K562 (cell line): Measurements from ENCODE around the gene FANCD2. TPM values are rescaled to one million over a fixed set of nuclear protein-coding genes. Genes with fewer than 3 reads are reported as not detected.

Source experiments
- ARNT ChIP-seq, 2 experiments: fragments of 450-650 bp; IDR thresholded peaks; 2 replicates each; pipeline ENCODE4 v1.6.1; 2016; ENCODE audit warnings: mild to moderate bottlenecking in 1 of 2
- BRCA1 ChIP-seq, 2 experiments: fragments of 450-650 bp in 1 of 2; sonication (generic) in 1 of 2; formaldehyde crosslinking in 1 of 2; IDR thresholded peaks; 2 replicates each; pipeline versions ENCODE4 v1.5.0 to v1.6.1; 2017 to 2020; ENCODE audit warnings: mild to moderate bottlenecking in 1 of 2, missing genetic modification reagents in 1 of 2
- CAMTA2 ChIP-seq: fragments of 250-450 bp; sonication (Bioruptor Pico); conservative IDR thresholded peaks from 2 replicates; pipeline ENCODE4 v1.5.1; 2022
- CBFB ChIP-seq: sonication (generic); formaldehyde crosslinking; IDR thresholded peaks from 2 replicates; pipeline ENCODE4 v1.4.0; 2020; ENCODE audit warnings: mild to moderate bottlenecking, missing genetic modification reagents
- CHD2 ChIP-seq: IDR thresholded peaks from 2 replicates; pipeline ENCODE4 v1.6.1; 2011; ENCODE audit warnings: low read depth, low read length
- CREM ChIP-seq: IDR thresholded peaks from 2 replicates; pipeline ENCODE4 v1.6.1; 2014; ENCODE audit warnings: antibody characterized with exemption, low read depth
- CTBP1 ChIP-seq: fragments of 450-650 bp; IDR thresholded peaks from 2 replicates; pipeline ENCODE4 v1.6.1; 2016; ENCODE audit warnings: borderline replicate concordance
- DPF2 ChIP-seq: fragments of 450-650 bp; IDR thresholded peaks from 2 replicates; pipeline ENCODE4 v1.6.1; 2016
- E2F6 ChIP-seq, 2 experiments: IDR thresholded peaks; 2 replicates each; pipeline ENCODE4 v1.6.1; 2011; ENCODE audit warnings: borderline replicate concordance in 1 of 2, control low read depth in 1 of 2, low read depth in 1 of 2, low read length in 1 of 2, mild to moderate bottlenecking in 1 of 2, mixed read lengths in 1 of 2, moderate library complexity in 1 of 2; ENCODE audit not compliant: insufficient read depth in 1 of 2, insufficient read length in 1 of 2, poor library complexity in 1 of 2, severe bottlenecking in 1 of 2; ENCODE audit errors: extremely low read depth in 1 of 2
- ERF ChIP-seq: fragments of 450-650 bp; formaldehyde crosslinking; IDR thresholded peaks from 2 replicates; pipeline ENCODE4 v1.4.0; 2020; ENCODE audit warnings: mild to moderate bottlenecking, mixed read lengths
- KDM5B ChIP-seq: fragments of 200-600 bp; sonication (generic); IDR thresholded peaks from 2 replicates; pipeline ENCODE4 v1.6.1; 2012; ENCODE audit warnings: low read depth, mild to moderate bottlenecking, moderate library complexity, low read length, control low read depth, inconsistent platforms; ENCODE audit not compliant: insufficient replicate concordance
- MAFG ChIP-seq: fragments of 450-650 bp; conservative IDR thresholded peaks from 2 replicates; pipeline ENCODE4 v1.6.1; 2016; ENCODE audit warnings: missing genetic modification characterization, missing compliant biosample characterization
- MBD2 ChIP-seq: sonication (generic); IDR thresholded peaks from 2 replicates; pipeline ENCODE4 v1.6.1; 2016; ENCODE audit warnings: low read depth, borderline replicate concordance
- MLX ChIP-seq, 2 experiments: fragments of 450-650 bp in 1 of 2; sonication (generic) in 1 of 2; formaldehyde crosslinking; conservative IDR thresholded peaks; 2 replicates each; pipeline versions ENCODE4 v1.4.0 to v1.8.1; 2020 to 2022; ENCODE audit warnings: mild to moderate bottlenecking in 1 of 2, missing genetic modification reagents in 1 of 2
- MTA2 ChIP-seq: fragments of 450-650 bp; IDR thresholded peaks from 2 replicates; pipeline ENCODE4 v1.6.1; 2016; ENCODE audit warnings: low read depth
- NEUROD1 ChIP-seq: fragments of 150-350 bp; IDR thresholded peaks from 2 replicates; pipeline ENCODE4 v1.6.1; 2014; ENCODE audit warnings: borderline replicate concordance, low read length, low read depth; ENCODE audit not compliant: partially characterized antibody
- NFATC3 ChIP-seq: fragments of 450-650 bp; IDR thresholded peaks from 2 replicates; pipeline ENCODE4 v1.6.1; 2017; ENCODE audit warnings: mild to moderate bottlenecking
- NUFIP1 ChIP-seq: fragments of 450-650 bp; IDR thresholded peaks from 2 replicates; pipeline ENCODE4 v1.6.1; 2018; ENCODE audit not compliant: partially characterized antibody
- SMAD1 ChIP-seq: fragments of 150-350 bp; IDR thresholded peaks from 2 replicates; pipeline ENCODE4 v1.6.1; 2014; ENCODE audit warnings: low read length, low read depth; ENCODE audit not compliant: partially characterized antibody
- TCF3 ChIP-seq: sonication (generic); formaldehyde crosslinking; IDR thresholded peaks from 2 replicates; pipeline ENCODE4 v1.4.0; 2020; ENCODE audit warnings: mild to moderate bottlenecking, missing genetic modification reagents
- TRIM28 ChIP-seq: fragments of 450-650 bp; IDR thresholded peaks from 2 replicates; pipeline ENCODE4 v1.6.1; 2017
- ZKSCAN3 ChIP-seq: fragments of 250-450 bp; sonication (Bioruptor Pico); IDR thresholded peaks from 2 replicates; pipeline ENCODE4 v1.4.0; 2020
- ZNF184 ChIP-seq: sonication (generic); formaldehyde crosslinking; IDR thresholded peaks from 2 replicates; pipeline ENCODE4 v1.5.0; 2020; ENCODE audit warnings: missing genetic modification reagents
- ZNF311 ChIP-seq: fragments of 250-450 bp; sonication (Bioruptor Pico); IDR thresholded peaks from 2 replicates; pipeline ENCODE4 v1.4.0; 2020; ENCODE audit warnings: mild to moderate bottlenecking, moderate library complexity
- ZNF316 ChIP-seq: fragments of 450-650 bp; IDR thresholded peaks from 2 replicates; pipeline ENCODE4 v1.6.1; 2016
- ZNF431 ChIP-seq: sonication (generic); formaldehyde crosslinking; IDR thresholded peaks from 2 replicates; pipeline ENCODE4 v1.8.0; 2022; ENCODE audit warnings: mild to moderate bottlenecking, missing genetic modification reagents
- ZNF445 ChIP-seq: fragments of 250-450 bp; sonication (Bioruptor Pico); IDR thresholded peaks from 2 replicates; pipeline ENCODE4 v1.4.0; 2020; ENCODE audit warnings: low read depth, mild to moderate bottlenecking, moderate library complexity
- ZNF778 ChIP-seq: fragments of 450-650 bp; formaldehyde crosslinking; IDR thresholded peaks from 2 replicates; pipeline ENCODE4 v1.4.0; 2020; ENCODE audit warnings: mild to moderate bottlenecking, moderate library complexity
- ZNF830 ChIP-seq: fragments of 250-450 bp; sonication (Bioruptor Pico); IDR thresholded peaks from 2 replicates; pipeline ENCODE4 v1.5.0; 2021; ENCODE audit warnings: mild to moderate bottlenecking
- polyA plus RNA-seq, 8 experiments: library from polyadenylated mRNA; depleted of rRNA in 4 of 8; stranded (reverse) in 5 of 8; unstranded in 3 of 8; fragments of >200 nt; fragmentation: Nextera tagmentation in 2 of 8; fragmentation: Illumina TruSeq in 1 of 8; extraction: Ambion mirVana in 2 of 8; extraction: Trizol in 1 of 8; gene quantifications; 2 replicates each; pipeline versions ENCODE4 v1.2.1 to v1.2.3, GENCODE V29; 2011 to 2014; ENCODE audit warnings: inconsistent platforms in 1 of 8, missing spikeins in 1 of 8
- total RNA-seq, 7 experiments: library from RNA; depleted of rRNA in 6 of 7; stranded (reverse); fragments of >200 nt in 6 of 7; fragmentation: Illumina TruSeq in 2 of 7; extraction: Trizol in 2 of 7; gene quantifications; 2 replicates each; pipeline versions ENCODE4 v1.2.1 to v1.2.3, GENCODE V29; 2011 to 2021; ENCODE audit warnings: low replicate concordance in 1 of 7
- TF ChIP-seq, protein P1 (sequence below): fragments of 450-650 bp; formaldehyde crosslinking; IDR thresholded peaks from 2 replicates; pipeline ENCODE4 v1.4.0; 2020; ENCODE audit warnings: mild to moderate bottlenecking, mixed read lengths

Gene FANCD2
- total and polyA plus RNA-seq, 9 of the 15 experiments (the other 6 are each of a cell fraction or from before 2014, with no cell fraction given): 59.4 to 137 (median 96.1) TPM

DNA sequence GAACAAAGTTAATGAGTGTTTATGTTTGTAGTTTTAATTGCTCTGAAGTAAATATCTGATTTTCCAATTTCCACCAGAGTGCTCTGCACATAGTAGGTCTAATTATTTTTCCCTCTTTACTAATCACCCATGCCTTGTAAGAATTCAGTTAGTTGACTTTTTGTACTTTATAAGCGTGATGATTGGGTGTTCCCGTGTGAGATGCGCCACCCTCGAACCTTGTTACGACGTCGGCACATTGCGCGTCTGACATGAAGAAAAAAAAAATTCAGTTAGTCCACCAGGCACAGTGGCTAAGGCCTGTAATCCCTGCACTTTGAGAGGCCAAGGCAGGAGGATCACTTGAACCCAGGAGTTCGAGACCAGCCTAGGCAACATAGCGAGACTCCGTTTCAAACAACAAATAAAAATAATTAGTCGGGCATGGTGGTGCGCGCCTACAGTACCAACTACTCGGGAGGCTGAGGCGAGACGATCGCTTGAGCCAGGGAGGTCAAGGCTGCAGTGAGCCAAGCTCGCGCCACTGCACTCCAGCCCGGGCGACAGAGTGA, 114.8 kb downstream of the FANCD2 start (continued):
- no peak for TF ChIP-seq CTBP1
- no peak for TF ChIP-seq MAFG
- TF ChIP-seq MBD2: no peak
- no peak for TF ChIP-seq KDM5B
- no peak for TF ChIP-seq E2F6 (IDR thresholded peaks at IDR 0.05; ENCODE audit: borderline replicate concordance in 1 of 2, extremely low read depth in 1 of 2, insufficient read depth in 1 of 2, insufficient read length in 1 of 2, low read depth in 1 of 2, low read length in 1 of 2, poor library complexity in 1 of 2, severe bottlenecking in 1 of 2)
- no peak for TF ChIP-seq NEUROD1
- TF ChIP-seq TCF3: no peak
- TF ChIP-seq ZNF778 (CRISPR knock-in tag): no peak
- TF ChIP-seq NUFIP1: no peak
- TF ChIP-seq MTA2: no peak
- TF ChIP-seq CAMTA2: no peak
- TF ChIP-seq, protein P1, sequence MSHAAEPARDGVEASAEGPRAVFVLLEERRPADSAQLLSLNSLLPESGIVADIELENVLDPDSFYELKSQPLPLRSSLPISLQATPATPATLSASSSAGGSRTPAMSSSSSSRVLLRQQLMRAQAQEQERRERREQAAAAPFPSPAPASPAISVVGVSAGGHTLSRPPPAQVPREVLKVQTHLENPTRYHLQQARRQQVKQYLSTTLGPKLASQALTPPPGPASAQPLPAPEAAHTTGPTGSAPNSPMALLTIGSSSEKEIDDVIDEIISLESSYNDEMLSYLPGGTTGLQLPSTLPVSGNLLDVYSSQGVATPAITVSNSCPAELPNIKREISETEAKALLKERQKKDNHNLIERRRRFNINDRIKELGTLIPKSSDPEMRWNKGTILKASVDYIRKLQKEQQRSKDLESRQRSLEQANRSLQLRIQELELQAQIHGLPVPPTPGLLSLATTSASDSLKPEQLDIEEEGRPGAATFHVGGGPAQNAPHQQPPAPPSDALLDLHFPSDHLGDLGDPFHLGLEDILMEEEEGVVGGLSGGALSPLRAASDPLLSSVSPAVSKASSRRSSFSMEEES (CRISPR knock-in tag): no peak
- no peak for TF ChIP-seq ZNF830 (CRISPR knock-in tag)
- TF ChIP-seq ARNT (IDR thresholded peaks at IDR 0.05): peak; percentile 47 to 54; a peak in 2 of 4 replicates
- no peak for TF ChIP-seq CBFB (CRISPR knock-in tag)
- no peak; the same call in 1 of the 2 replicates for TF ChIP-seq DPF2
- TF ChIP-seq ZNF431 (CRISPR knock-in tag): no peak
- TF ChIP-seq BRCA1 (IDR thresholded peaks at IDR 0.05): no peak
- TF ChIP-seq BRCA1 (CRISPR knock-in tag; IDR thresholded peaks at IDR 0.05): no peak
- TF ChIP-seq ERF (CRISPR knock-in tag): 0 out of 2 replicates have a peak, but pooled peaks have one; percentile 44
- TF ChIP-seq SMAD1: no peak
- 0 out of 2 replicates have a peak, but pooled peaks have one; percentile 15 for TF ChIP-seq ZNF445
- no peak for TF ChIP-seq ZNF311 (CRISPR knock-in tag)
- TF ChIP-seq TRIM28: 0 out of 2 replicates have a peak, but pooled peaks have one; percentile 61
- no peak for TF ChIP-seq ZNF184 (CRISPR knock-in tag)
- TF ChIP-seq CREM: no peak
- TF ChIP-seq MLX (CRISPR knock-in tag; conservative IDR thresholded peaks at IDR 0.05): no peak
- TF ChIP-seq ZNF316: 0 out of 2 replicates have a peak, but pooled peaks have one; percentile 41
- TF ChIP-seq ZKSCAN3 (CRISPR knock-in tag): no peak
- no peak for TF ChIP-seq CHD2
- TF ChIP-seq NFATC3: no peak
